AG10803 (cell line): Measurements from ENCODE around the gene GAGE12J.
"Not testable (repeated sequence)": the region's sequence is repeated elsewhere in the genome, so short reads cannot be mapped to it uniquely, and the experiment has no call there.

ENCODE experiments used
- DNase-seq: peaks from one replicate; pipeline ENCODE4 v3.0.0; 2010; ENCODE audit warnings: low read depth
- H3K4me3 ChIP-seq: 2 replicates; pipeline ENCODE4 v1.5.1; 2011; ENCODE audit warnings: mild to moderate bottlenecking, low read length, control low read depth
- CTCF ChIP-seq: conservative IDR thresholded peaks from 2 replicates; pipeline ENCODE4 v1.5.1; 2011; ENCODE audit warnings: mild to moderate bottlenecking, low read length, control low read depth, inconsistent platforms

Gene GAGE12J

GRCh38 chrX:49312176-49312575, 9.7 kb upstream of the GAGE12J start:
- no peak for TF ChIP-seq CTCF

GRCh38 chrX:49316085-49316484, 5.8 kb upstream of the GAGE12J start:
- no peak for DNase-seq
- TF ChIP-seq CTCF: no peak
- H3K4me3 ChIP-seq: no peak overlapping the region

More at GRCh38 chrX:49312176-49312575, 9.7 kb upstream of the GAGE12J start:
- no peak for DNase-seq
- H3K4me3 ChIP-seq: no peak overlapping the region

- not testable (repeated sequence) for DNase-seq, H3K4me3 ChIP-seq
Observed at GRCh38 chrX:49322266-49322665, 429 bp downstream of the GAGE12J start.

GRCh38 chrX:49323735-49324134, 1.9 kb downstream of the GAGE12J start:
- not testable (repeated sequence) for H3K4me3 ChIP-seq, DNase-seq

- DNase-seq, H3K4me3 ChIP-seq: not testable (repeated sequence)
Observed at GRCh38 chrX:49330421-49330820, 8.6 kb downstream of the GAGE12J start.

GRCh38 chrX:49331282-49331681, 9.4 kb downstream of the GAGE12J start, which contains the start of gene GAGE13:
Gene GAGE13, plus strand, starts transcription at chrX:49331582. Its CDS starts 1,156 bp downstream, at chrX:49332738.
- DNase-seq, H3K4me3 ChIP-seq: not testable (repeated sequence)

GRCh38 chrX:49331841-49332240, 10.0 kb downstream of the GAGE12J start:
- not testable (repeated sequence) for H3K4me3 ChIP-seq, DNase-seq

- not testable (repeated sequence) for H3K4me3 ChIP-seq, DNase-seq
Observed at GRCh38 chrX:49341449-49341848, 19.6 kb downstream of the GAGE12J start.

- not testable (repeated sequence) for H3K4me3 ChIP-seq
Observed at GRCh38 chrX:49344496-49345175, 22.8 kb downstream of the GAGE12J start.

GRCh38 chrX:49345402-49345801, 23.6 kb downstream of the GAGE12J start:
- H3K4me3 ChIP-seq, DNase-seq: not testable (repeated sequence)

More at GRCh38 chrX:49344496-49345175, 22.8 kb downstream of the GAGE12J start:
- not testable (repeated sequence) for DNase-seq

GRCh38 chrX:49346150-49346549, 24.3 kb downstream of the GAGE12J start:
- not testable (repeated sequence) for H3K4me3 ChIP-seq, DNase-seq
